T-helper 2 cell treated with Interferon-gamma antibody and Interleukin-4, amounts not matched to agents 5 μg/mL and 100 μg/mL, for 36 hours (primary cell): ENCODE measurements around the gene TSC22D3.
A peak's percentile ranks its signal among the peaks of the same experiment; 100 is the strongest.

Experiments
- DNase-seq: peaks from one replicate; pipeline ENCODE4 v3.0.0; 2021; ENCODE audit warnings: low spot score
- H3K27ac Mint-ChIP-seq: one replicate; pipeline ENCODE4 v1.8.0; 2021; ENCODE audit warnings: mild to moderate bottlenecking, mixed read lengths
- H3K27me3 Mint-ChIP-seq: one replicate; pipeline ENCODE4 v1.8.0; 2021; ENCODE audit warnings: low read depth, mixed read lengths
- H3K36me3 Mint-ChIP-seq: one replicate; pipeline ENCODE4 v1.8.0; 2021; ENCODE audit warnings: low read depth, mixed read lengths
- H3K4me1 Mint-ChIP-seq: one replicate; pipeline ENCODE4 v1.8.0; 2021; ENCODE audit warnings: low read depth, mixed read lengths
- H3K4me3 Mint-ChIP-seq: one replicate; pipeline ENCODE4 v1.8.0; 2022; ENCODE audit warnings: mild to moderate bottlenecking, moderate library complexity, mixed read lengths
- H3K9me3 Mint-ChIP-seq: one replicate; pipeline ENCODE4 v1.8.0; 2021; ENCODE audit warnings: mixed read lengths

The TSC22D3 gene

GRCh38 chrX:107716118-107716684, 59.4 kb downstream of the TSC22D3 start:
- Mint-ChIP-seq H3K9me3 (no peaks in the 10 kb centered on the region), H3K27ac (peak overlapping the region; percentile 95), H3K4me3 (peak overlapping the region; percentile 94), H3K36me3 (peaks cover 32% of the 10 kb centered on the region), H3K27me3 (no peaks in the 10 kb centered on the region), H3K4me1 (peaks cover 45% of the 10 kb centered on the region)
- DNase-seq: no peak

- Mint-ChIP-seq H3K9me3 (no peaks in the 10 kb centered on the region), H3K4me1 (peaks cover 52% of the 10 kb centered on the region), H3K4me3 (peak overlapping the region; percentile 94), H3K27me3 (no peaks in the 10 kb centered on the region), H3K27ac (peak overlapping the region; percentile 88), H3K36me3 (peaks cover 33% of the 10 kb centered on the region)
- no peak for DNase-seq
Observed at GRCh38 chrX:107715331-107716117, 60.1 kb downstream of the TSC22D3 start.

- Mint-ChIP-seq H3K4me1 (peaks cover 56% of the 10 kb centered on the region), H3K9me3 (no peaks in the 10 kb centered on the region), H3K4me3 (peak overlapping the region; percentile 94), H3K27me3 (no peaks in the 10 kb centered on the region), H3K36me3 (peaks cover 33% of the 10 kb centered on the region), H3K27ac (peak overlapping the region; percentile 68)
- no peak for DNase-seq
Observed at GRCh38 chrX:107714206-107714891, 61.2 kb downstream of the TSC22D3 start.

- no peaks in the 10 kb centered on the region for H3K9me3 Mint-ChIP-seq
- peak overlapping the region; percentile 3 for H3K4me3 Mint-ChIP-seq
- peaks cover 33% of the 10 kb centered on the region for H3K36me3 Mint-ChIP-seq
- H3K27ac Mint-ChIP-seq: peak overlapping the region; percentile 68
- DNase-seq: no peak
- no peaks in the 10 kb centered on the region for H3K27me3 Mint-ChIP-seq
- peaks cover 57% of the 10 kb centered on the region for H3K4me1 Mint-ChIP-seq
Observed at GRCh38 chrX:107713543-107714205, 61.9 kb downstream of the TSC22D3 start.

- peaks cover 56% of the 10 kb centered on the region for H3K4me1 Mint-ChIP-seq
Observed at GRCh38 chrX:107713203-107713542, 62.4 kb downstream of the TSC22D3 start.

GRCh38 chrX:107712231-107713202, 63.1 kb downstream of the TSC22D3 start:
- H3K27ac Mint-ChIP-seq: peak overlapping the region; percentile 81
- no peaks in the 10 kb centered on the region for H3K9me3 Mint-ChIP-seq
- no peak for DNase-seq
- no peaks in the 10 kb centered on the region for H3K27me3 Mint-ChIP-seq
- peaks cover 51% of the 10 kb centered on the region for H3K4me1 Mint-ChIP-seq
- H3K4me3 Mint-ChIP-seq: no peak overlapping the region
- H3K36me3 Mint-ChIP-seq: peaks cover 33% of the 10 kb centered on the region

More at GRCh38 chrX:107713203-107713542, 62.4 kb downstream of the TSC22D3 start:
- DNase-seq: no peak
- Mint-ChIP-seq H3K4me3 (no peak overlapping the region), H3K9me3 (no peaks in the 10 kb centered on the region), H3K27me3 (no peaks in the 10 kb centered on the region), H3K27ac (peak overlapping the region; percentile 81), H3K36me3 (peaks cover 33% of the 10 kb centered on the region)

- Mint-ChIP-seq H3K4me1 (peaks cover 47% of the 10 kb centered on the region), H3K27ac (peak overlapping the region; percentile 99), H3K4me3 (peak overlapping the region; percentile 88), H3K36me3 (peaks cover 33% of the 10 kb centered on the region), H3K27me3 (no peaks in the 10 kb centered on the region), H3K9me3 (no peaks in the 10 kb centered on the region)
- DNase-seq: no peak
Observed at GRCh38 chrX:107711521-107712181, 63.9 kb downstream of the TSC22D3 start.

GRCh38 chrX:107710617-107711391, 64.8 kb downstream of the TSC22D3 start:
- Mint-ChIP-seq H3K4me1 (peaks cover 45% of the 10 kb centered on the region), H3K4me3 (peak overlapping the region; percentile 88)
- peak; percentile 67 for DNase-seq

GRCh38 chrX:107709266-107709806, 66.3 kb downstream of the TSC22D3 start:
- DNase-seq: no peak
- H3K36me3 Mint-ChIP-seq: peaks cover 17% of the 10 kb centered on the region
- no peak overlapping the region for H3K27ac Mint-ChIP-seq
- peaks cover 34% of the 10 kb centered on the region for H3K4me1 Mint-ChIP-seq
- H3K4me3 Mint-ChIP-seq: no peak overlapping the region
- H3K9me3 Mint-ChIP-seq: no peaks in the 10 kb centered on the region
- no peaks in the 10 kb centered on the region for H3K27me3 Mint-ChIP-seq

More at GRCh38 chrX:107710617-107711391, 64.8 kb downstream of the TSC22D3 start:
- H3K27me3 Mint-ChIP-seq: no peaks in the 10 kb centered on the region
- peak overlapping the region; percentile 99 for H3K27ac Mint-ChIP-seq
- no peaks in the 10 kb centered on the region for H3K9me3 Mint-ChIP-seq
- H3K36me3 Mint-ChIP-seq: peaks cover 31% of the 10 kb centered on the region

GRCh38 chrX:107708762-107709161, 66.8 kb downstream of the TSC22D3 start:
- Mint-ChIP-seq H3K4me3 (no peak overlapping the region), H3K4me1 (peaks cover 32% of the 10 kb centered on the region), H3K27me3 (no peaks in the 10 kb centered on the region), H3K27ac (no peak overlapping the region), H3K9me3 (no peaks in the 10 kb centered on the region), H3K36me3 (peaks cover 11% of the 10 kb centered on the region)
- DNase-seq: no peak

- Mint-ChIP-seq H3K27me3 (no peaks in the 10 kb centered on the region), H3K4me1 (peaks cover 26% of the 10 kb centered on the region), H3K27ac (no peak overlapping the region), H3K36me3 (peaks cover 6% of the 10 kb centered on the region), H3K4me3 (no peak overlapping the region), H3K9me3 (no peaks in the 10 kb centered on the region)
- no peak for DNase-seq
Observed at GRCh38 chrX:107707866-107708265, 67.7 kb downstream of the TSC22D3 start.

- peaks cover 18% of the 10 kb centered on the region for H3K4me1 Mint-ChIP-seq
- H3K27me3 Mint-ChIP-seq: no peaks in the 10 kb centered on the region
Observed at GRCh38 chrX:107706309-107706708, 69.3 kb downstream of the TSC22D3 start.

More at GRCh38 chrX:107706309-107706708, 69.3 kb downstream of the TSC22D3 start:
- peaks cover 3% of the 10 kb centered on the region for H3K36me3 Mint-ChIP-seq
- no peak for DNase-seq
- no peak overlapping the region for H3K4me3 Mint-ChIP-seq
- no peaks in the 10 kb centered on the region for H3K9me3 Mint-ChIP-seq
- H3K27ac Mint-ChIP-seq: no peak overlapping the region
